Measurements from ENCODE around the gene WTIP.

DNA sequence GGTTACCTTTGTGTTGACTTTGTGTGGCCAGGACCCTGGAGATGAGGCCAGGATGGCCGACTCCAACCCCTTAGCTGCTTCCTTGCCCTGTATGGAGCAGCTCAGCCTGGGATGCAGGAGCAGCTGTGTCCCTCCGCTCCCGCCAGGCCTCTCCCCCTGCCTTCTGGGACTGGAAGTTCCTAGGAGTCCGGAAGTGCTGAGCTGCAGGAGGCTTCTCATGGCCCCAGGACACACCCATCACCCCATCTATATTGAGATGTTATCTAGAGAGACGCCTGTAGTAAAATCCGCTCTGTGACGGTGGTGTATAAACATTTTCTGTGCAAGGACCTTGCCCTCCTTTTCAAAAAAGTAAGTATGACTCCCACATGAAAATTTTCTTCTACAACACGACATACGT, 27.0 kb downstream of the WTIP start:
- TF ChIP-seq POLR2AphosphoS5 (IDR thresholded peaks at IDR 0.05; ENCODE audit: low read depth, low read length) = no peak
- TF ChIP-seq REST (IDR thresholded peaks at IDR 0.05; ENCODE audit: insufficient read depth in 1 of 2, low read depth in 2 of 2, low read length in 2 of 2) = no peak
- TF ChIP-seq TAF1 (IDR thresholded peaks at IDR 0.05; ENCODE audit: borderline replicate concordance, insufficient read depth, low read length) = no peak
